Osteocyte (in vitro differentiated cells): ENCODE data around the gene NEK7. TPM values are rescaled to one million over a fixed set of nuclear protein-coding genes. Genes with fewer than 3 reads are reported as not detected.

Experiments
- DNase-seq: peaks from one replicate; pipeline ENCODE4 v3.0.0; 2021; ENCODE audit warnings: mixed read lengths; ENCODE audit not compliant: unreplicated experiment; ENCODE audit errors: extremely low spot score
- H3K27ac Mint-ChIP-seq: one replicate; pipeline ENCODE4 v1.8.0; 2021; ENCODE audit warnings: mild to moderate bottlenecking, mixed read lengths; ENCODE audit not compliant: unreplicated experiment
- H3K27me3 Mint-ChIP-seq: one replicate; pipeline ENCODE4 v1.8.0; 2021; ENCODE audit warnings: mixed read lengths; ENCODE audit not compliant: unreplicated experiment
- H3K36me3 Mint-ChIP-seq: one replicate; pipeline ENCODE4 v1.8.0; 2021; ENCODE audit warnings: mixed read lengths; ENCODE audit not compliant: unreplicated experiment
- H3K4me1 Mint-ChIP-seq: one replicate; pipeline ENCODE4 v1.8.0; 2021; ENCODE audit warnings: mixed read lengths; ENCODE audit not compliant: unreplicated experiment
- H3K4me3 Mint-ChIP-seq: one replicate; pipeline ENCODE4 v1.8.0; 2021; ENCODE audit warnings: mild to moderate bottlenecking, moderate library complexity, mixed read lengths; ENCODE audit not compliant: unreplicated experiment
- H3K9me3 Mint-ChIP-seq: one replicate; pipeline ENCODE4 v1.8.0; 2021; ENCODE audit warnings: mixed read lengths; ENCODE audit not compliant: unreplicated experiment
- CTCF ChIP-seq: fragments of 200-600 bp; sonication (generic); IDR thresholded peaks from 2 replicates; pipeline ENCODE4 v1.5.0; 2021; ENCODE audit warnings: antibody characterized with exemption, mild to moderate bottlenecking, moderate library complexity
- total RNA-seq: library from RNA; stranded (reverse); gene quantifications from 2 replicates; pipeline ENCODE4 v1.2.1, GENCODE V29; 2021

The NEK7 gene
- total RNA-seq, 1 donor from 2014 or later = 61.6 TPM

- Mint-ChIP-seq H3K4me3 (no peak overlapping the region), H3K27ac (no peak overlapping the region), H3K36me3 (no peaks in the 10 kb centered on the region), H3K4me1 (peaks cover 1% of the 10 kb centered on the region), H3K27me3 (no peaks in the 10 kb centered on the region), H3K9me3 (peaks cover 22% of the 10 kb centered on the region)
- TF ChIP-seq CTCF = no peak
- DNase-seq = no peak
These were observed 21.4 kb upstream of the NEK7 start for GRCh38 chr1:198135366-198135765.

- no peaks in the 10 kb centered on the region for H3K36me3 Mint-ChIP-seq
- peaks cover 28% of the 10 kb centered on the region for H3K9me3 Mint-ChIP-seq
- H3K4me3 Mint-ChIP-seq = no peak overlapping the region
- TF ChIP-seq CTCF = no peak
- no peaks in the 10 kb centered on the region for H3K4me1 Mint-ChIP-seq
- no peaks in the 10 kb centered on the region for H3K27me3 Mint-ChIP-seq
- DNase-seq = no peak
- no peak overlapping the region for H3K27ac Mint-ChIP-seq
These were observed 15.0 kb upstream of the NEK7 start for GRCh38 chr1:198141668-198142351.

GRCh38 chr1:198143797-198144196 is 13.0 kb upstream of the NEK7 start:
- TF ChIP-seq CTCF = no peak
- Mint-ChIP-seq H3K4me3 (no peak overlapping the region), H3K9me3 (peaks cover 17% of the 10 kb centered on the region), H3K4me1 (no peaks in the 10 kb centered on the region), H3K27me3 (no peaks in the 10 kb centered on the region), H3K36me3 (no peaks in the 10 kb centered on the region), H3K27ac (no peak overlapping the region)
- no peak for DNase-seq

GRCh38 chr1:198147216-198147615 is 9.6 kb upstream of the NEK7 start:
- no peaks in the 10 kb centered on the region for H3K9me3 Mint-ChIP-seq
- H3K27me3 Mint-ChIP-seq = no peaks in the 10 kb centered on the region
- no peak for DNase-seq
- TF ChIP-seq CTCF = no peak
- H3K4me3 Mint-ChIP-seq = no peak overlapping the region
- H3K36me3 Mint-ChIP-seq = no peaks in the 10 kb centered on the region
- H3K4me1 Mint-ChIP-seq = peaks cover 6% of the 10 kb centered on the region
- no peak overlapping the region for H3K27ac Mint-ChIP-seq

GRCh38 chr1:198150369-198150768 is 6.4 kb upstream of the NEK7 start:
- no peak for DNase-seq
- H3K27ac Mint-ChIP-seq = no peak overlapping the region
- H3K36me3 Mint-ChIP-seq = no peaks in the 10 kb centered on the region
- H3K27me3 Mint-ChIP-seq = no peaks in the 10 kb centered on the region
- TF ChIP-seq CTCF = no peak
- H3K9me3 Mint-ChIP-seq = no peaks in the 10 kb centered on the region
- H3K4me1 Mint-ChIP-seq = peaks cover 24% of the 10 kb centered on the region
- no peak overlapping the region for H3K4me3 Mint-ChIP-seq
